Effector memory CD8-positive, alpha-beta T cell (primary cell): Measurements from ENCODE around the gene NKX2-1.

Source experiments
- ATAC-seq: fragments of 150-1000 bp; cut with Tn5 transposase; replicated peaks from 2 replicates; pipeline ENCODE4 v1.10.0; 2021; ENCODE audit warnings: mild to moderate bottlenecking, moderate library complexity
- DNase-seq, 3 experiments: peaks; one replicate each; pipeline ENCODE4 v3.0.0; 2021
- H3K27ac Mint-ChIP-seq, 2 donors: one replicate each; pipeline ENCODE4 v1.8.0; 2022; ENCODE audit warnings: mild to moderate bottlenecking in 2 of 2, mixed read lengths in 2 of 2, moderate library complexity in 2 of 2
- H3K27me3 Mint-ChIP-seq, 2 donors: one replicate each; pipeline ENCODE4 v1.8.0; 2022; ENCODE audit warnings: mixed read lengths in 2 of 2
- H3K36me3 Mint-ChIP-seq: one replicate; pipeline ENCODE4 v1.8.0; 2022; ENCODE audit warnings: mild to moderate bottlenecking, moderate library complexity, mixed read lengths; ENCODE audit not compliant: insufficient read depth
- H3K4me1 Mint-ChIP-seq, 2 donors: one replicate each; pipeline ENCODE4 v1.8.0; 2022; ENCODE audit warnings: low read depth in 2 of 2, mixed read lengths in 2 of 2
- H3K4me3 Mint-ChIP-seq, 2 donors: one replicate each; pipeline ENCODE4 v1.8.0; 2022; ENCODE audit warnings: mild to moderate bottlenecking in 2 of 2, mixed read lengths in 2 of 2, moderate library complexity in 2 of 2
- H3K9me3 Mint-ChIP-seq, 2 donors: one replicate each; pipeline ENCODE4 v1.8.0; 2022; ENCODE audit warnings: mixed read lengths in 2 of 2

NKX2-1 gene

GRCh38 chr14:36514278-36515104 is 5.5 kb downstream of the NKX2-1 start:
- DNase-seq: no peak
- Mint-ChIP-seq H3K4me3 (no peak overlapping the region), H3K27ac (no peak overlapping the region), H3K36me3 (no peaks in the 10 kb centered on the region), H3K4me1 (peaks cover 2% of the 10 kb centered on the region in 2 donors), H3K9me3 (no peaks in the 10 kb centered on the region), H3K27me3 (peaks cover 74 to 79% of the 10 kb centered on the region in 2 donors)
- no peak for ATAC-seq

GRCh38 chr14:36513451-36514277 is 6.4 kb downstream of the NKX2-1 start:
- peaks cover 78 to 82% of the 10 kb centered on the region in 2 donors for H3K27me3 Mint-ChIP-seq
- no peaks in the 10 kb centered on the region for H3K4me1 Mint-ChIP-seq
- no peak overlapping the region for H3K27ac Mint-ChIP-seq
- no peak for ATAC-seq
- DNase-seq: no peak
- H3K4me3 Mint-ChIP-seq: no peak overlapping the region
- H3K36me3 Mint-ChIP-seq: no peaks in the 10 kb centered on the region
- H3K9me3 Mint-ChIP-seq: no peaks in the 10 kb centered on the region

GRCh38 chr14:36513012-36513420 is 7.0 kb downstream of the NKX2-1 start:
- Mint-ChIP-seq H3K27me3 (peaks cover 82 to 88% of the 10 kb centered on the region in 2 donors), H3K9me3 (no peaks in the 10 kb centered on the region), H3K4me3 (no peak overlapping the region), H3K36me3 (no peaks in the 10 kb centered on the region), H3K4me1 (no peaks in the 10 kb centered on the region), H3K27ac (no peak overlapping the region)
- DNase-seq (no peak), ATAC-seq (no peak)

- ATAC-seq (no peak), DNase-seq (no peak)
- no peaks in the 10 kb centered on the region for H3K4me1 Mint-ChIP-seq
Observed at GRCh38 chr14:36512585-36513003, 7.4 kb downstream of the NKX2-1 start.

GRCh38 chr14:36511981-36512584 is 7.9 kb downstream of the NKX2-1 start:
- Mint-ChIP-seq H3K4me1 (no peaks in the 10 kb centered on the region), H3K27me3 (peaks cover 91 to 97% of the 10 kb centered on the region in 2 donors), H3K36me3 (no peaks in the 10 kb centered on the region), H3K9me3 (peaks cover 0 to 2% of the 10 kb centered on the region in 2 donors), H3K27ac (no peak overlapping the region), H3K4me3 (no peak overlapping the region)
- DNase-seq: no peak
- no peak for ATAC-seq

More at GRCh38 chr14:36512585-36513003, 7.4 kb downstream of the NKX2-1 start:
- peaks cover 0 to 2% of the 10 kb centered on the region in 2 donors for H3K9me3 Mint-ChIP-seq
- H3K36me3 Mint-ChIP-seq: no peaks in the 10 kb centered on the region
- H3K4me3 Mint-ChIP-seq: no peak overlapping the region
- peaks cover 86 to 93% of the 10 kb centered on the region in 2 donors for H3K27me3 Mint-ChIP-seq
- H3K27ac Mint-ChIP-seq: no peak overlapping the region

GRCh38 chr14:36510874-36511273 is 9.2 kb downstream of the NKX2-1 start:
- peaks cover 0 to 3% of the 10 kb centered on the region in 2 donors for H3K4me1 Mint-ChIP-seq
- no peak overlapping the region for H3K27ac Mint-ChIP-seq
- DNase-seq (no peak), ATAC-seq (no peak)
- H3K36me3 Mint-ChIP-seq: no peaks in the 10 kb centered on the region
- H3K27me3 Mint-ChIP-seq: peaks cover 90 to 96% of the 10 kb centered on the region in 2 donors
- H3K4me3 Mint-ChIP-seq: no peak overlapping the region
- peaks cover 0 to 6% of the 10 kb centered on the region in 2 donors for H3K9me3 Mint-ChIP-seq

GRCh38 chr14:36510078-36510799 is 9.8 kb downstream of the NKX2-1 start:
- H3K27ac Mint-ChIP-seq: no peak overlapping the region
- ATAC-seq (no peak), DNase-seq (no peak)
- H3K4me3 Mint-ChIP-seq: no peak overlapping the region
- peaks cover 85 to 93% of the 10 kb centered on the region in 2 donors for H3K27me3 Mint-ChIP-seq
- H3K9me3 Mint-ChIP-seq: peaks cover 0 to 6% of the 10 kb centered on the region in 2 donors
- H3K36me3 Mint-ChIP-seq: no peaks in the 10 kb centered on the region
- peaks cover 0 to 3% of the 10 kb centered on the region in 2 donors for H3K4me1 Mint-ChIP-seq

- DNase-seq: no peak
- Mint-ChIP-seq H3K27ac (no peak overlapping the region), H3K36me3 (no peaks in the 10 kb centered on the region), H3K9me3 (peaks cover 0 to 6% of the 10 kb centered on the region in 2 donors), H3K4me1 (peaks cover 3 to 6% of the 10 kb centered on the region in 2 donors), H3K27me3 (peaks cover 85 to 93% of the 10 kb centered on the region in 2 donors), H3K4me3 (no peak overlapping the region)
- ATAC-seq: no peak
Observed at GRCh38 chr14:36509069-36509917, 10.7 kb downstream of the NKX2-1 start.

GRCh38 chr14:36508418-36509068 is 11.5 kb downstream of the NKX2-1 start:
- DNase-seq (no peak), ATAC-seq (no peak)
- Mint-ChIP-seq H3K4me1 (peaks cover 6 to 9% of the 10 kb centered on the region in 2 donors), H3K4me3 (no peak overlapping the region), H3K36me3 (no peaks in the 10 kb centered on the region), H3K9me3 (peaks cover 0 to 9% of the 10 kb centered on the region in 2 donors), H3K27ac (no peak overlapping the region), H3K27me3 (peaks cover 84 to 93% of the 10 kb centered on the region in 2 donors)

- Mint-ChIP-seq H3K36me3 (no peaks in the 10 kb centered on the region), H3K9me3 (peaks cover 0 to 10% of the 10 kb centered on the region in 2 donors), H3K4me1 (peaks cover 7 to 10% of the 10 kb centered on the region in 2 donors), H3K27ac (no peak overlapping the region), H3K4me3 (no peak overlapping the region), H3K27me3 (peaks cover 84 to 93% of the 10 kb centered on the region in 2 donors)
- ATAC-seq (no peak), DNase-seq (no peak)
Observed at GRCh38 chr14:36507847-36508417, 12.1 kb downstream of the NKX2-1 start.

- H3K36me3 Mint-ChIP-seq: no peaks in the 10 kb centered on the region
- H3K4me1 Mint-ChIP-seq: peaks cover 7 to 10% of the 10 kb centered on the region in 2 donors
- no peak overlapping the region for H3K4me3 Mint-ChIP-seq
- no peak for ATAC-seq
- peaks cover 0 to 10% of the 10 kb centered on the region in 2 donors for H3K9me3 Mint-ChIP-seq
- peaks cover 84 to 93% of the 10 kb centered on the region in 2 donors for H3K27me3 Mint-ChIP-seq
- H3K27ac Mint-ChIP-seq: no peak overlapping the region
- no peak for DNase-seq
Observed at GRCh38 chr14:36506732-36507614, 13.1 kb downstream of the NKX2-1 start.
